AML-193 (cell line): ENCODE results near the gene KIAA0753.

ENCODE experiments used
- DNase-seq, 2 experiments: peaks; one replicate each; lab custom pipeline; 2025; lab: John Stamatoyannopoulos, UW

The KIAA0753 gene

DNA sequence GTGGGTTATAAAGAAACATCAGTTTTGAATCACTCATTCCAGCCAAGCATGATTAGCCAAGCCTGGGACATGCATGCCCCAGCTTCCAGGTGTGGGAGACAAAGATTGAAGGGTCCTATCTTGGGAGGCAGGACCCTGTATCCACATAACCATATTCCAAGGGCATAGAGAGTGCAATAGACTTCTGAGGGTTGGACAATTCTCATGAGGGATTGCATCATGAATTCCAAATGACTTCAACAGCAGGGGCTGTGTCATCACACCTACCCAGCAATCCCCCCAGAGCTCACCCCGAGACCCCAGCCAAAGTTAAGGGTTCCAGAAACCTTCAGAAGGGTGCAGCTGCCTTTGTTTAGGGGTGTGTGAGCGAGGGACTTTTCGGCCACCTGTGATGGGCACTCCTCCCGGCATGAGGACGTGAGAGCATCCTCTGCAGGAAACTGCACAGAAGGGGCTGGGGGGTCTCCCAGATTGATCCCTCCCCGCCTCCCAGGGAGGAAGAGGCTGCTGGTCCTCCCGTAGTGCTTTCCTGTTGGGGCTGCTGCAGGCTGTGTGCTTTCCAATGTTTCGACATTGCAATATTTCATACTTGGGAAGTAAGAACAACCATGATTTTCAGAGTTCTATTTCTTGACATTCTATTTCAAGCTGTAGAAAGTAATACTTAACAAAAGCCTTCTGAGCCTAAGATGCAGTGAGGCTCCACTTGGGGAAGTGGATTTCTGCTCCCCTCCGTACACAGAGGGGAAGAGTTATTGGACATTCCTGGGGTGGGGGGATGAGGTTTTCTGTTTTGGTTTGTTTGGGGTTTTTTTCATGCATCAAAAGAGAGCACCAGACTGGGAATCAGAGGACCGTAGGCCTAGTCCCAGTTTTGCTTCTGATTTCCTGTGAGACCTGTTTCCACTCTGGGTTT lies 70.9 kb downstream of the KIAA0753 start:
- DNase-seq: no peak

- no peak for DNase-seq
Observed at GRCh38 chr17:6568184-6568758, 72.2 kb downstream of the KIAA0753 start.

- no peak for DNase-seq
Observed at GRCh38 chr17:6567528-6568183, 72.9 kb downstream of the KIAA0753 start.

DNA sequence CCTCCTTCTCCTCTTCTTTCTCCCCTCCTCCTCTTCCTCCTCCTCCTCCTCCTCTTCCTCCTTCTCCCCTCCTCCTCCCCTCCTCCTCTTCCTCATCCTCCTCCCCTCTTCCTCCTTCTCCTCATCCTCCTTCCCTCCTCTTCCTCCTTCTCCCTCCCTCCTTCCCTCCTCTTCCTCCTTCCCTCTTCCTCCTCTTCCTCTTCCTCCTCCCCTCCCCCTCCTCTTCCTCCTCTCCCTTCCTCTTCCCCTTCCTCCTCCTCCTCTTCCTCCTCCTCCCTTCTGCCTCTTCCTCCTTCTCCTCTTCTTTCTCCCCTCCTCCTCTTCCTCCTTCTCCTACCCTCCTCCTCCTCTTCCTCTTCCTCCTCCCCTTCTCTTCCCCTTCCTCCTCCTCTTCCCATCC lies 79.1 kb downstream of the KIAA0753 start:
- DNase-seq: no peak

GRCh38 chr17:6560496-6560895 lies 80.0 kb downstream of the KIAA0753 start:
- DNase-seq: no peak

DNA sequence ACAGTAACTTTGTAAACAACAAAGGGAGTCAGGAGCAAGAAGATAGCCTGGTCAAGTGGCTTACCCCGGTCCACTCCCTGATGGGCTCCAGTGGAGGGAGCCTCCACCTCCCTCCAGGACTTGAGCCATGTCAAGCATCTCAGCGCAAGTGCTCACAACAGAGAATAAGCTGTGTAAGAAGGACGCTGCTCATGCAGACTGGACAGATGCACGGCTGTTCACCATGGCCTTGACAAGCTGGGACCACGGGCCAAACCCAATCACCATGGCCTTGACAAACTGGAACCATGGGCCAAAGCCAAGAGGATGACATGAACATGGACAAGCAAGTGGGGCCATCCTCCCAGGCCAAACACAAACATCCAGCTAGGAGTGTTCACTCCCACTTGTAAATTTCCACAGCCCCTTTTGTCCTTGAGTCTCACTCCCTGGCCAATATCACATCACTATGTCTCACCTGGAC lies 80.7 kb downstream of the KIAA0753 start:
- DNase-seq: no peak

DNA sequence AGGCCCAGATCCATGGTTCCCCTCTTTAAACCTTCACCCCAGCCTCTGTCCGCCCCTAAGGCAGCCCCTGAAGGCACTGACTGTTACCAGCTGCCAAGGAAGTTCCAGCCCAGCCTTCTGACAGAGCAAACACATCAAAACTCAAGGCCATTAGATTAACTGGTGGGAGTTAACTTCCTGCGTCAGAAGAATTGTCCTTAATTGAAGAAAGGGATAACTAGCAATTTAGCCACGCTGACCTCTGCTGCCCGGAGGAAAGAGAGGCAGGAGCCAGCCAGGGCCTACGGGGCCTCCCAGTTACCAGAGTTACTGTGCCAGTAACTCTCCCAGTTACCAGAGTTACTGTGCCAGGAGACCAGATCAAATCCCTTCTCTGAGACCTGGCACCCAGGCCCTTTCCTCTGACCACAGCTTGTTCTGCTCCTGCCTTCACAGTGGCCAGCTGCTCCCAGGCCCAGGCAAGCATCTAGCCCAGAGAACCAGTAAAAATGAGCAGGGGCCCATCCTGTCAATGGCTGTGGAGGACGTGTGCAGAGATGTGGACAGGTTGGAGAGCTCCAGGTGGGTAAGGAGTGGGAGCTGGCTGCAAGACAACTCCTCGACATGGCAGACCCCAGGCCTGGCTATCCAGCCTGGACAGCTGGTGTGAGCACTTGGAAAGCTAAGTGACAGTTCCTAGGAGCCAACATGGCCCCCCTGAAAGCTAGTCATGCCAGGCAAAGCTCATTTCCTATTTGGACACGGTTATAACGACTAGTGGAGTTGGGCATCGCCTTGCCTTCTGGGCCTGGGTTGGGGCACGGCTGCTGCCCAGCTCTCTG lies 81.4 kb downstream of the KIAA0753 start:
- DNase-seq: no peak

DNA sequence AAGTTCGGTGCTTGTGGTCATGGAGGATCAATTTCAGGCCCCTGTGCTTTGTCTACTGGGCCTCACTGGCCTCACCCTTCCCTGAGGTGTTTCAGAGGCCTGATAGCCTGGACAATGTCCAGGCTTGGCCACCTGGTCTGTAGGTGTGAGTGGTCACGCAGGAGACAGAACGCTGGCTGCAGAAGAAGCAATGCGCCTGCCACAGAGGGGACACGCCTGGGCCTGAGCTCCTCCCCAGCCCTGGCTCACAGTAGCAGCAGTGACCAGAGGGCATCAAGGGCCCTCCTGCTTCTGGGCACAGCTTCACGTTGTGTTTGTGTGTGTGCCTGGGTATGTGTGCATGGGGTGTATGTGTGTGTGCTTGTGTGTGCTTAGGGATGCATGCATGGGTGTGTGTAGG lies 82.2 kb downstream of the KIAA0753 start:
- no peak for DNase-seq

GRCh38 chr17:6557040-6557438 lies 83.5 kb downstream of the KIAA0753 start:
- no peak for DNase-seq

DNA sequence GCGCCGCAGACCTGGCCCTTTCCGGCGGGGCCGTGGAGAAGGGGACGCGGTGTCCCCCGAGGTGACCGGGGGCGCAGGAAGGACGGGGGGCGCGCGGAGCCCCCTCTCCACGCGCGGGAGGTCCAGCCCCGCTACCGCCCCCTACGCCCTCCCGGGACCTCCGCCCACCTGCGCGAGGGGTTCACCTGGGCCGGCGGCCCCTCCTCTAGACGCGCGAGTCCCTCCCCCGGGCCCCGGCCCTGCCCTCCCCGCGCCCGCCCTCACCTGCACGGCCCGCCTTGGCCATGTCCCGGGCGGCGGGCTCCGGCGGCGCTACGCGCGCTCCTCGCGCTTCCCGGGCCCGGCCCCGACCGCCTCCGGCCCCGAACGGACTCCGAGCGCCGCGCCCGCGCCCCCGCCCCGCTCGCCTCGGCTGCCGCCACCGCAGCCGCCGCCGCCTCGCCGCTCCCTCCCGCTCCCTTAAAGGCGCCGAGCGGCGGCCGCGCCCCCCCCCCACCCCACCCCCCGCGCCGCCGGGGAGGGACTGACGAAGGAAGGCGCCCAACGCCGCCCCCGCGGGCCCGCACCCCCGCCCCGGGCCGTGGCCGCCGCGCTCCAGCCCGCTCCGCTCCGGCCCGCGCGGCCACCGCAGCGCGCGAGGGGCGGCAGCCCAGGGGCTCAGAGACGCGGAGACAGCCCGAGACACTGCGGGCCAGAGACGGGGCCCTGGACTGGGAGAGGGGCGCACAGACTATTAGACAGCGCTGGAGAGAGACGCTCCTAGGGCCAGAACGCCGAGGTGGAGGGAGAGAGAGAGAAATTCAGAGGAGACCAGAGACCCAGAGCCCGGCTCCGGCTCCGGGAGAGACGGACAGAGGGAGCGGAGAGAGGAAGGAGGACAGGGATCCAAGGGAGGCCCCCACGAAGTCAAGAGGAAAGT lies 84.1 kb downstream of the KIAA0753 start, which contains the start of gene PITPNM3:
Gene PITPNM3, minus strand, starts transcription at position 435 of the 919 bp plus-strand sequence. Its CDS starts 149 bp downstream, at position 286.
- no peak for DNase-seq

- DNase-seq: no peak
Observed at GRCh38 chr17:6555331-6556120, 85.0 kb downstream of the KIAA0753 start.

DNA sequence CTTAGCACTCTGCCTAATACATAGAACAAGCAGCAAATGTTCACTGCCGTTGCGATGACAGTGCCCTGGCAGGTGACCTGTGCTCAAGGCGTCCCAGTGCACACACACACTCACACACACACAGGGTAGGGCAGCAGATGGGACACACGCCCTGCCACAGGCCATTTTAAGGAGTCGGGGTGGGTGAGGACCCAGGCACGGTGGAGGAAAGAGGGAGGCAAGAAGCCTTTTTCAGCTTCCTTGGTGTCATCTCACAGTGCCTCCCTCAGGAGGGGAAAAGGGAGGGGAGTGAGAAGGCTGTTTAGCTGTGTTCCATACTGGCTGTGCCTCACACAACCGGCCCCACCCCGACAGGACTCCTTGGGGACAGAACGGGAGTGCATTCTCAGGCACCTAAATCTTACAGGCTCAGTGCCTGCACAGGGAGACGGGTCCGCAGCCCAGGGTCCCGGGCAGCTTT lies 85.6 kb downstream of the KIAA0753 start:
- DNase-seq: no peak

GRCh38 chr17:6554342-6554741 lies 86.2 kb downstream of the KIAA0753 start:
- DNase-seq: no peak

DNA sequence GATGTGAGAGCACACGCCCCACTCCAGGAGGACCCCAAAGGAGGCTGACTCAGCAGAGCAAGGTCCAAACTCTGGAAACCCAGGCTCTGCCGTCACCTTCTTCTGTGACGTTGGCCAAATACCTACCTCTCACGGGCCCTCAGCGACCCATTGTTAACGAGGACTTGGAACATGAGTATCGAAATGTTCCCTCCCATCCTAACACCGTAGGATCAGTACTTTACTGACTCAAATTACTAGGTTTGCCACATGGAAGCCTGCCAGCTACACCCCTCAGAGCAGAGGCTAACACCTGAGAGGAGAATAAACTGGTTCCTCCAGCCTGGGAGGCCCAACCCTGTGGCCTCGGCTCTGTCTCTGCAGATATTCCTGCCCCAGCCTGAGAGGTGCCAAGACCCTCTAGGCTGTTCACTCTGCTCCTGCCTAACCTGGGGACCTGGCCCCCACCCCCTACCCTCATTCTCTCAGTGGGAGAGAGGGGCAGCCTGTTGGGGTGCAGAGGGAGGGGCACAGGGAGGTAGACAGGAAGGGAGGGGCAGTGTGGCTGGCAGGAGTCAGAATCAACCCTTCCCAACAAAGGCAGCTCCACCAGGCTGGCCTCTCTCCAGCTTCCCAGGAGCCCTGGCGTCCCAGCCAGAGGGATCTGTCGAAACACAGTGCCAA lies 88.5 kb downstream of the KIAA0753 start:
- no peak for DNase-seq

- no peak for DNase-seq
Observed at GRCh38 chr17:6551356-6551755, 89.2 kb downstream of the KIAA0753 start.

GRCh38 chr17:6549384-6550036 lies 91.0 kb downstream of the KIAA0753 start:
- no peak for DNase-seq

DNA sequence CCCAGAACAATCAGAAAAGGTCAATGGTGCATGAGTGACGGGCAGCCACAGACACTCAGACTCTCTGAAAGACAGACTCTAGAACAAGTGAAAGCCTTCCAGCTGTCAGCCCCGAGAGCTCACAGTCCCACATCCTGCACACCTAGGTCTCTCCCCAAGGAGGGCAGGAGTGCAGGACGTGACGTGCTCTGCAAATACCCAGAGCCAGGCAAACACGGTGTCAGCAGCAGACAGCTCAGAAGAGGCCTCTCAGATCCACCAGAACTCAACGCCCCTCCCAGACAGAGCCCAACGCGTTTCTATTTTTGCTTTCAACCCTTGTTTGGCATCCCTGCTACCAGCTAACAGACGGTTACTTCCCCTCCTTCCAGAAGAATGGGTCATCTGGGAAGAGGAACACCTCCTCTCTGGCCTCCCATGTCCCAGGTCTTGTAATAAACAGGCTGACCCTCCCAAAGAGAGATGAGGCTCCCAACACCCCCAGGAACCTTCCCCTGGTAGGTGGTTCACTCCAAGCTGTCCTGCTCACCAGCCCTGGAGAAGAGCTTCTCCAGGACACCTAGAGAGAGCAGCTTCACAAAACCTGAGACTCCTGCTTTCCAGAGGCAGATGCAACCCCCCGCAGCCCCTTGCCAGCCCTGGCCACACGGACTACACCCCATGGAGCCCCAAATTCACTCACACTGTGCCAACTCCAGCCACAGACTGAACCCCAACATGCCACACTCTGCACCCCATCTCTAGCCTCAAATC lies 91.8 kb downstream of the KIAA0753 start:
- no peak for DNase-seq

DNA sequence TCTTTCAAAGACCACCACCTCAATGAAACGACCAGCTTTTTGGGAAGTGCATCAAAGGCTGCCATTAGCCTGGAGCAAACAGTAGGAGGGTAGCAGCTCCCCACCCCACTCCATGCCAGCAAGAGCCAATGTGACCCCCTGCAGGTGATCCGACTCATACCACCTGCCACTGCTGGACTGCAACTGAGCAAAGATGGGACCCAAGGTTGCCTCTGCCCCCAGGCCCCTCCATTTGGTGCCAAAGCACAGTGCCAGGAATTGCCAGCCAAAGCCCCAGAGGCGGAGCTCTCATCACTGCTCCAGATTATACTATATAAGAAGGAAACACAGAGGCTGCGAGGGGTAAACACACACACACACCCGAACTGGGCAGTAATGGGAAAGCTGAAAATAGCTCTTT lies 92.5 kb downstream of the KIAA0753 start:
- DNase-seq: no peak
